WTC11 (cell line): ENCODE measurements around the gene ESYT3.
"Not testable (repeated sequence)": the region's sequence is repeated elsewhere in the genome, so short reads cannot be mapped to it uniquely, and the experiment has no call there.

Experiments
- CREB1 ChIP-seq: sonication (generic); formaldehyde crosslinking; IDR thresholded peaks from 2 replicates; pipeline ENCODE4 v1.8.0; 2023; ENCODE audit warnings: mild to moderate bottlenecking, missing genetic modification reagents
- CTCF ChIP-seq: fragments of 200-600 bp; IDR thresholded peaks from 2 replicates; pipeline ENCODE4 v1.8.0; 2022; ENCODE audit warnings: antibody characterized with exemption
- KAT7 ChIP-seq: sonication (generic); formaldehyde crosslinking; IDR thresholded peaks from 2 replicates; pipeline ENCODE4 v1.8.1; 2023; ENCODE audit warnings: missing genetic modification reagents, mild to moderate bottlenecking, borderline replicate concordance
- MLX ChIP-seq: sonication (generic); formaldehyde crosslinking; IDR thresholded peaks from 2 replicates; pipeline ENCODE4 v1.8.1; 2023; ENCODE audit warnings: mild to moderate bottlenecking, missing genetic modification reagents, moderate library complexity
- RELA ChIP-seq: sonication (generic); formaldehyde crosslinking; IDR thresholded peaks from 2 replicates; pipeline ENCODE4 v1.8.1; 2022; ENCODE audit warnings: missing genetic modification reagents, mild to moderate bottlenecking, borderline replicate concordance
- USF2 ChIP-seq: sonication (generic); formaldehyde crosslinking; IDR thresholded peaks from 2 replicates; pipeline ENCODE4 v1.8.1; 2023; ENCODE audit warnings: mild to moderate bottlenecking, missing genetic modification reagents, moderate library complexity

GRCh38 chr3:138453940-138454339, 19.5 kb downstream of the ESYT3 start:
- not testable (repeated sequence) for TF ChIP-seq CTCF; USF2 (CRISPR knock-in tag); MLX (CRISPR knock-in tag); KAT7 (CRISPR knock-in tag); CREB1 (CRISPR knock-in tag); RELA (CRISPR knock-in tag)
